ENCODE data around the gene PRRT1.

DNA sequence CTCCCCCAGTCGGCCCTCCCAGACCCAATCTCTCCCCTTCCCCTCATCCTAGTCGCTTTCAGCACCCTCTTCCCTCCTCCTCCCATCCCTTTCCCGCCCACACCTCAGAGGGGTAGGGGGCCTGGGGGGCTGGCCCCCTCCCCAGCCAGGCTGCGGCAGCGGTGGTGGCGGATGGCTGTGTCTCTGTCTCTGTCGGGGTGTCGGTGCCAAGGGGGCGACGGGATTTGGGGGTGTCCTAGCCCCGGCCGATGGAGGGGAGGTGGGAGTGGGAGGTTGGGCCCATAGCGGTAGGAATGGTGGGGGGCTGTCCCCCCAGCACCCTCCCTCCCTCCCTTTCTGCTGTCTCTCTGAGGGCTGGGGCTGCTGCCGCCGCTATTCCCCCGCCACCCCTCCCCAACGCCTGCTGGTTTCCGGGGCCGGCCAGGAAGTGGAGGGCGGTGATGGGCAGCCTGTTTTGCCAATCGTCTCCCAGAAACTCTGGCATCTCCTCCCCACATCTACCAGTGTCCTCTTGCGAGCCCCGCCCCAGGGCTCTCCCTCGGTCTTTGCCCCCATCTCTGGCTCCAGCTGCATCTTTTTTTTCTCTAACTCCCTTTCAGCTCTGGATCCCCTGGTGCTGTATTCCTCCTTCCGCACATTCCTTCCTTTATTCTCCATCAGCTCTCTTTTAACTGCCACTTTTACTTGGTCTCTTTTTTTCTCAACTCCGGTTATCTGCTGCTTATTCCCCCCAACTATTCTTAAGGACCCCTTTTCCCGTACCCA, 24.2 kb upstream of the PRRT1 start, which contains the start of gene AGPAT1:
- TF ChIP-seq CTCF (optimal IDR thresholded peaks at IDR 0.05 in 1 of 3, IDR thresholded peaks at IDR 0.05 in 1 of 3, conservative IDR thresholded peaks at IDR 0.05 in 1 of 3; ENCODE audit: extremely low read depth in 1 of 3, insufficient read depth in 2 of 3, low read length in 3 of 3) (no peak), EZH2 (IDR thresholded peaks at IDR 0.05; ENCODE audit: low read length) (no peak)
